Lower leg skin (tissue), 3 donors: ENCODE measurements around the gene THAP10.

Experiments
- POLR2A ChIP-seq, 2 donors: fragments of 450-650 bp; IDR thresholded peaks; one replicate each; pipeline ENCODE4 v1.6.1; 2016 to 2017; ENCODE audit warnings: antibody characterized with exemption in 2 of 2, mild to moderate bottlenecking in 1 of 2, moderate library complexity in 1 of 2
- TF ChIP-seq, protein P1 (sequence below), 3 donors: fragments of 450-650 bp; IDR thresholded peaks; one replicate each; pipeline ENCODE4 v1.5.1; 2016; ENCODE audit warnings: antibody characterized with exemption in 3 of 3, mild to moderate bottlenecking in 3 of 3, moderate library complexity in 2 of 3

DNA sequence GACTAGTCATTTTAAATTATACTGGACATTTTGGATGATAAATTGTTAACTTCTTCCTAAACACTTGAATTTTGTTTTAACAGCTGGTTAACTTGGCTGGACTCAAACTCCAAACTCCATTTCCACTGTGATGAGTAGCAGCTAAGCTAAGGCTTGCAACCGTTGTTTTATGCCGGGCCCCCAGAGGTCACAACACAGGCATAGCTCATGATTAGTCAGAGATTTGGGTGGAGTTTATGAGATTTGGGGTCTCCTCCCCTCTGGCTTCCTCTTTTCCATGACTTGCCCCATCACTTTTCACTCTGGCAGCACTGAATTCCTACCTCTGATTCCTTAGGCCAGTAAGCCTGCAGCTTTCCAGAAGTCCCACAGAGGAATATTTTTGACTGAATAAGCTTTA, 12.8 kb downstream of the THAP10 start:
- TF ChIP-seq, protein P1, sequence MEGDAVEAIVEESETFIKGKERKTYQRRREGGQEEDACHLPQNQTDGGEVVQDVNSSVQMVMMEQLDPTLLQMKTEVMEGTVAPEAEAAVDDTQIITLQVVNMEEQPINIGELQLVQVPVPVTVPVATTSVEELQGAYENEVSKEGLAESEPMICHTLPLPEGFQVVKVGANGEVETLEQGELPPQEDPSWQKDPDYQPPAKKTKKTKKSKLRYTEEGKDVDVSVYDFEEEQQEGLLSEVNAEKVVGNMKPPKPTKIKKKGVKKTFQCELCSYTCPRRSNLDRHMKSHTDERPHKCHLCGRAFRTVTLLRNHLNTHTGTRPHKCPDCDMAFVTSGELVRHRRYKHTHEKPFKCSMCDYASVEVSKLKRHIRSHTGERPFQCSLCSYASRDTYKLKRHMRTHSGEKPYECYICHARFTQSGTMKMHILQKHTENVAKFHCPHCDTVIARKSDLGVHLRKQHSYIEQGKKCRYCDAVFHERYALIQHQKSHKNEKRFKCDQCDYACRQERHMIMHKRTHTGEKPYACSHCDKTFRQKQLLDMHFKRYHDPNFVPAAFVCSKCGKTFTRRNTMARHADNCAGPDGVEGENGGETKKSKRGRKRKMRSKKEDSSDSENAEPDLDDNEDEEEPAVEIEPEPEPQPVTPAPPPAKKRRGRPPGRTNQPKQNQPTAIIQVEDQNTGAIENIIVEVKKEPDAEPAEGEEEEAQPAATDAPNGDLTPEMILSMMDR (IDR thresholded peaks at IDR 0.05) = no peak
- no peak for TF ChIP-seq POLR2A (IDR thresholded peaks at IDR 0.05)
